Testis (tissue), 3 donors: ENCODE data around the gene ORAI2. TPM values are rescaled to one million over a fixed set of nuclear protein-coding genes. Genes with fewer than 3 reads are reported as not detected.
A peak's percentile ranks its signal among the peaks of the same experiment; 100 is the strongest.
"Not testable (repeated sequence)": the region's sequence is repeated elsewhere in the genome, so short reads cannot be mapped to it uniquely, and the experiment has no call there.

Source experiments
- DNase-seq: peaks from one replicate; pipeline ENCODE4 v3.0.0-alpha.2; 2019
- H3K27ac ChIP-seq, 2 donors: fragments of 200-600 bp; sonication (generic); one replicate each; pipeline ENCODE4 v1.5.1; 2019
- H3K27me3 ChIP-seq: fragments of 200-600 bp; sonication (generic); one replicate; pipeline ENCODE4 v1.5.1; 2019
- H3K36me3 ChIP-seq: fragments of 200-600 bp; sonication (generic); one replicate; pipeline ENCODE4 v1.5.1; 2017; ENCODE audit warnings: low read depth; ENCODE audit errors: missing control alignments
- H3K4me1 ChIP-seq: fragments of 200-600 bp; sonication (generic); one replicate; pipeline ENCODE4 v1.5.1; 2019
- H3K4me3 ChIP-seq, 2 donors: fragments of 200-600 bp; sonication (generic); one replicate each; pipeline ENCODE4 v1.5.1; 2017 to 2019
- H3K9me3 ChIP-seq: fragments of 200-600 bp; sonication (generic); one replicate; pipeline ENCODE4 v1.5.1; 2017
- POLR2A ChIP-seq: fragments of 450-650 bp; IDR thresholded peaks from one replicate; pipeline ENCODE4 v1.6.1; 2017; ENCODE audit warnings: antibody characterized with exemption, mild to moderate bottlenecking, moderate library complexity
- WGBS, 2 donors: methylation state at CpG; one replicate each; pipeline ENCODE4 v1.1.5; 2018; 5-methylcytosine and 5-hydroxymethylcytosine counted together
- intact Hi-C: fragments of 100-400 bp; cut with DNase I; formaldehyde crosslinking; loops from one replicate; pipeline ENCODE4 v1.15.1; 2023; ENCODE audit warnings: low total_unique reads
- polyA plus RNA-seq: library from polyadenylated mRNA; stranded (reverse); fragments of 350-450 nt; fragmentation: Illumina TruSeq; extraction: RNeasy Lipid Tissue Mini Kit (QIAGEN cat#74804); gene quantifications from one replicate; pipeline ENCODE4 v1.2.3, GENCODE V29; 2014; ENCODE audit warnings: low read depth, low replicate concordance; ENCODE audit not compliant: insufficient read depth
- total RNA-seq, 2 donors: library from RNA; depleted of rRNA; stranded (reverse); fragments of >200 nt; gene quantifications; one replicate each; pipeline ENCODE4 v1.2.3, GENCODE V29; 2016
- TF ChIP-seq, protein P1 (sequence below), 3 experiments: fragments of 450-650 bp in 2 of 3; fragments of 200-600 bp in 1 of 3; sonication (generic) in 1 of 3; IDR thresholded peaks; one replicate each; pipeline ENCODE4 v1.5.1; 2016 to 2019; ENCODE audit warnings: antibody characterized with exemption in 3 of 3, mild to moderate bottlenecking in 2 of 3, moderate library complexity in 1 of 3

ORAI2 gene
- total and polyA plus RNA-seq, 3 donors from 2014 or later = 9.7 to 10.3 (median 9.9) TPM

DNA sequence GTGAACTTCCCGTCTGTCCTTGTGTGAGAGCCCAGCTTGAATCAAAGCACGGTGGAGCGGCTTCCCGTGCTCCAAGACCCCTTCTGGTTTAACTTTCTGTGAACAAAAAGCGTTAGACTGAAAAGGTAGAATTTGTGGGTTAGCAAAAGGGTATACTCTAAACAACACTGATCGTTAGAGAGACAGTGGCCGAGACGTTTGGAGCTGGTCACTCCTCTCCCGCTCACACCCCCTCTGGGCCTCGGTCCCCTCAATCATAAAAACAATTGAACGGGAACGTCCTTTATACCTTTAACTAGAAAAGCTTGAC is 36.7 kb upstream of the ORAI2 start:
- peaks cover 6% of the 10 kb centered on the region for H3K4me1 ChIP-seq
- no peak for DNase-seq
- 0 to 1% methylated on average over 12 of the region's 12 CpGs for WGBS, 2 donors
- no peak for TF ChIP-seq POLR2A
- TF ChIP-seq, protein P1, sequence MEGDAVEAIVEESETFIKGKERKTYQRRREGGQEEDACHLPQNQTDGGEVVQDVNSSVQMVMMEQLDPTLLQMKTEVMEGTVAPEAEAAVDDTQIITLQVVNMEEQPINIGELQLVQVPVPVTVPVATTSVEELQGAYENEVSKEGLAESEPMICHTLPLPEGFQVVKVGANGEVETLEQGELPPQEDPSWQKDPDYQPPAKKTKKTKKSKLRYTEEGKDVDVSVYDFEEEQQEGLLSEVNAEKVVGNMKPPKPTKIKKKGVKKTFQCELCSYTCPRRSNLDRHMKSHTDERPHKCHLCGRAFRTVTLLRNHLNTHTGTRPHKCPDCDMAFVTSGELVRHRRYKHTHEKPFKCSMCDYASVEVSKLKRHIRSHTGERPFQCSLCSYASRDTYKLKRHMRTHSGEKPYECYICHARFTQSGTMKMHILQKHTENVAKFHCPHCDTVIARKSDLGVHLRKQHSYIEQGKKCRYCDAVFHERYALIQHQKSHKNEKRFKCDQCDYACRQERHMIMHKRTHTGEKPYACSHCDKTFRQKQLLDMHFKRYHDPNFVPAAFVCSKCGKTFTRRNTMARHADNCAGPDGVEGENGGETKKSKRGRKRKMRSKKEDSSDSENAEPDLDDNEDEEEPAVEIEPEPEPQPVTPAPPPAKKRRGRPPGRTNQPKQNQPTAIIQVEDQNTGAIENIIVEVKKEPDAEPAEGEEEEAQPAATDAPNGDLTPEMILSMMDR (IDR thresholded peaks at IDR 0.05) = no peak
- H3K27me3 ChIP-seq = no peaks in the 10 kb centered on the region
- H3K4me3 ChIP-seq = peak overlapping the region; percentile 71 to 75
- intact Hi-C loops = no loop called here
- peak overlapping the region; percentile 48 to 74 for H3K27ac ChIP-seq
- no peaks in the 10 kb centered on the region for H3K9me3 ChIP-seq
- H3K36me3 ChIP-seq = no peaks in the 10 kb centered on the region

DNA sequence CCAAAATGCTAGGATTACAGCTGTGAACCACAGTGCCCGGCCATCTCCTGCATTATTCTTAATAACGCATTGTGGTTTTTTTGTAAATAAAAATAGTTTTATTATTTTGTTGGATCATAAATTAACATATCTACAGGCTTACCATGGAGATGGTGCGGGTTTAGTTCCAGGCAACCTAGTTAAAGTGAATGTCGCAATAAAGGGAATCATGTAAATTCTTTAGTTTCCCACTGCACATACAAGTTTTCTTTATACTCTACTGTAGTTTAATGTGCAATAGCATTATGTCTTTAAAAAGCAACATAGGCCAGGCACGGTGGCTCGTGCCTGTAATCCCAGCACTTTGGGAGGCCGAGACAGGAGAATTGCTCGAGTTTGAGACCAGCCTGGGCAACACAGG is 34.8 kb upstream of the ORAI2 start:
- intact Hi-C loops = no loop called here
- H3K4me1 ChIP-seq = peaks cover 6% of the 10 kb centered on the region
- TF ChIP-seq, protein P1 (IDR thresholded peaks at IDR 0.05) = no peak
- TF ChIP-seq POLR2A = no peak
- H3K4me3 ChIP-seq = no peak overlapping the region
- H3K27me3 ChIP-seq = no peaks in the 10 kb centered on the region
- H3K36me3 ChIP-seq = no peaks in the 10 kb centered on the region
- DNase-seq = no peak
- no peak overlapping the region for H3K27ac ChIP-seq
- no peaks in the 10 kb centered on the region for H3K9me3 ChIP-seq
- 92 to 96% methylated on average over 8 of the region's 8 CpGs for WGBS, 2 donors

DNA sequence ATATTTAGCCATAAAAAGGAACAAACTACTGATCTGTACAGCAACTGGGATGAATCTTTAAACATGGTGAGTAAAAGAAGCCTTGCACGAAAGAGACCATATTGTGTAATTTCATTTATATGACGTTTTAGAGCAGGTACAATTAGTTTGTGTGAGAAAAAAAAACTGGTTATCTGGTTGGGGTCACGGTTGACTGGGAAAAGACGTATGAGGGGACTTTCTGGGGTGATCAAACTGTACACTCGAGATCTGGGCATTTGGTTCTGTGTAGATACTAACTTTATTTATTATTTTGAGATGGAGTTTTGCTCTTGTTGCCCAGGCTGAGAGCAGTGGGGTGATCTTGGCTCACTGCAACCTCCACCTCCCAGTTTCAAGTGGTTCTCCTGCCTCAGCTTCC is 33.0 kb upstream of the ORAI2 start:
- Histone ChIP-seq H3K36me3 (no peaks in the 10 kb centered on the region), H3K4me3 (no peak overlapping the region), H3K27ac (no peak overlapping the region), H3K9me3 (no peaks in the 10 kb centered on the region), H3K27me3 (no peaks in the 10 kb centered on the region), H3K4me1 (peaks cover 6% of the 10 kb centered on the region)
- DNase-seq = no peak
- no peak for TF ChIP-seq POLR2A
- TF ChIP-seq, protein P1 (IDR thresholded peaks at IDR 0.05) = no peak
- 86 to 88% methylated on average over 5 of the region's 5 CpGs for WGBS, 2 donors
- intact Hi-C loops = no loop called here

DNA sequence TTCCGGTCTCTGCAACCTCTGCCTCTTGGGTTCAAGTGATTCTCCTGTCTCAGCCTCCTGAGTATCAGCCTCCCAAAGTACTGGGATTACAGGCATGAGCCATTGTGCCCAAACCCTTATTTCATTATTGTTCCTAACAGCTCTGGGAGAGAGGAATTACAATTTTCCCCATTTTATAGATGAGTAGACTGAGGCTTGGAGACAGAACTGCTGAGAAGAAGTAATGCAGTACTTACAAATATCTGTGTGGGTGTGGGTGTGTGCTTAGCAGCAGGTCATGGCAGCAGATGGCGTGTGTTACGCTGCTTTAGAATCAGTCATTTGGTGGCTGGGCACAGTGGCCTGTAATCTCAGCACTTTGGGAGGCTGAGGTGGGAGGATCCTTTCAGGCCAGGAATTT is 29.8 kb upstream of the ORAI2 start:
- Histone ChIP-seq H3K4me1 (no peaks in the 10 kb centered on the region), H3K9me3 (no peaks in the 10 kb centered on the region), H3K27me3 (no peaks in the 10 kb centered on the region), H3K4me3 (no peak overlapping the region), H3K27ac (no peak overlapping the region), H3K36me3 (no peaks in the 10 kb centered on the region)
- WGBS, 2 donors = 93% methylated on average over 3 of the region's 3 CpGs
- no peak for DNase-seq
- intact Hi-C loops = no loop called here
- TF ChIP-seq POLR2A = no peak
- TF ChIP-seq, protein P1 (IDR thresholded peaks at IDR 0.05) = no peak

DNA sequence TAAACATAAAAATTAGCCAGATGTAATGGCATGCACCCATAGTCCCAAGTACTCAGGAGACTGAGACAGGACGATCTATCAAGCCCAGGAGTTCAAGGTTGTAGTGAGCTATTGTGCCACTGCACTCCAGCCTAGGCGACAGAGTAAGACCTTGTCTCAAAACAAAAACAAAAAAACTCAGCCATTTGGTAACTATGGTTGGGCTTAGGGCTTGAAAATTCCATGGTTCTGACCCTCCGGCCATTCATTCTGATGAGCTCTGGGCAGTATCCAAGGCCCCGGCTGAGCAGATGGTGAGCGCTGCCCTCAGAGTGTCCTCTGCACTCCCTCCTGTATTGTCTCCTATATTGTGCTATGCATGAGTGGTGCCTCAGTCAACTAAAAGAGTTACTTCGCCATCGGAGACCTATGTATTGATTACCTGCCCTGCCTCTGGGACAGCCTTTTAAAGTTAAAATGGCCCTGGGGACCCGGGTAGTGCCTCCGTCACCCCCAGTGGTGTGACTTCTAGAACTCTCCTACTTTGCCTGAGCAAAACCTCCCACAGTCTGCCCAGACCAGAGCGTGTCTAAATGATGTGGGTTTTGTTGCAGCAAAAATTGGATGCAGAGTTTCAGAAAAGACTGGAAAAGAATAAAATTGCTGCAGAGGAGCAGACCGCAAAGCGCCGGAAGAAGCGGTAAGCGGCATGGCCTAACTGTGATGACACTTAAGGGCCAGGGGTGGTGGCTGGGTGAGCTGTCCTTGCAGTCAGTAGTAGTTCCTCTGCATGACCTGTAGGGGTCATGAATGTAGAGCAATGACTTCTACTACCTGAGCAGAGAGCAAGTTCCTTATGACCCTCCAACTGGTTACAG is 29.1 kb upstream of the ORAI2 start:
- H3K9me3 ChIP-seq = no peaks in the 10 kb centered on the region
- 75 to 76% methylated on average over 15 of the region's 15 CpGs for WGBS, 2 donors
- H3K4me1 ChIP-seq = no peaks in the 10 kb centered on the region
- intact Hi-C loops = no loop called here
- DNase-seq = no peak
- no peak for TF ChIP-seq POLR2A
- TF ChIP-seq, protein P1 (IDR thresholded peaks at IDR 0.05) = peak in 2 of 3 experiments; percentile 35 to 41
- no peaks in the 10 kb centered on the region for H3K27me3 ChIP-seq
- H3K27ac ChIP-seq = no peak overlapping the region
- H3K36me3 ChIP-seq = no peaks in the 10 kb centered on the region
- H3K4me3 ChIP-seq = no peak overlapping the region

DNA sequence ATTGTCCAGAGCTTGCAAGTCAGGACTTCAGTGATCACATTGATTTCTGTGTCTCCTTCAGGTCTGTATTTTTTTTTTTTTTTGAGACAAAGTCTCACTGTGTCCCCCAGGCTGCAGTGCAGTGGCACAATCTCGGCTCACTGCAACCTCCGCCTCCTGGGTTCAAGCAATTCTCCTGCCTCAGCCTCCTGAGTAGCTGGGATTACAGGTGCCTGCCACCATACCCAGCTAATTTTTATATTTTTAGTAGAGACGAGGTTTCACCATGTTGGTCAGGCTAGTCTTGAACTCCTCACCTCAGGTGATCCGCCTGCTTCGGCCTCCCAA is 28.6 kb upstream of the ORAI2 start:
- DNase-seq, H3K27me3 ChIP-seq, H3K27ac ChIP-seq, H3K36me3 ChIP-seq, H3K4me3 ChIP-seq, H3K4me1 ChIP-seq, intact Hi-C loops, H3K9me3 ChIP-seq: not testable (repeated sequence)
- WGBS, 2 donors = 96 to 97% methylated on average over 5 of the region's 5 CpGs
